ENCODE results near the gene KRTAP8-1.

The KRTAP8-1 gene, protein sequence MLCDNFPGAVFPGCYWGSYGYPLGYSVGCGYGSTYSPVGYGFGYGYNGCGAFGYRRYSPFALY

DNA sequence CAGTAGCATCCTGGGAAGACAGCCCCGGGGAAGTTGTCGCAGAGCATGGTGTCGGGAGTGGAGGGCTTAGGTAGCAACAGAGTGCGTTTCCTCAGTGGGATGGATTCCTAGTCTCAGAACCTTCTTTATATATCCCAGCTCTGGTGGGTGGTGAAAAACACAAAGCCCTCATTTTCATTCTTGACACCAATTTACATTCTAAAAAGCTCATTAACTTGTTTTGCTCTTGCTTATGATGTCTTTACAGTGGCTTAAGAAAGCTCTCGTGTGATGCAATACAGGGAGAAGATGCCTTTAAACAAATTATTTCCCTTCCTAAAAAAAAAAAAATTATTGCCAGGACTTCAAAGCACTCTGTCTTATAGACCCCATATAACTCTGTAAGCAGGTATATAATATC lies at the start of gene KRTAP8-1:
Gene KRTAP8-1 (minus strand): TSS at position 101 of the 400 bp plus-strand sequence. CDS start 54 bp downstream, at position 47.
- no peak for TF ChIP-seq ZFX (IDR thresholded peaks at IDR 0.05; ENCODE audit: borderline replicate concordance)
- TF ChIP-seq, protein P1, sequence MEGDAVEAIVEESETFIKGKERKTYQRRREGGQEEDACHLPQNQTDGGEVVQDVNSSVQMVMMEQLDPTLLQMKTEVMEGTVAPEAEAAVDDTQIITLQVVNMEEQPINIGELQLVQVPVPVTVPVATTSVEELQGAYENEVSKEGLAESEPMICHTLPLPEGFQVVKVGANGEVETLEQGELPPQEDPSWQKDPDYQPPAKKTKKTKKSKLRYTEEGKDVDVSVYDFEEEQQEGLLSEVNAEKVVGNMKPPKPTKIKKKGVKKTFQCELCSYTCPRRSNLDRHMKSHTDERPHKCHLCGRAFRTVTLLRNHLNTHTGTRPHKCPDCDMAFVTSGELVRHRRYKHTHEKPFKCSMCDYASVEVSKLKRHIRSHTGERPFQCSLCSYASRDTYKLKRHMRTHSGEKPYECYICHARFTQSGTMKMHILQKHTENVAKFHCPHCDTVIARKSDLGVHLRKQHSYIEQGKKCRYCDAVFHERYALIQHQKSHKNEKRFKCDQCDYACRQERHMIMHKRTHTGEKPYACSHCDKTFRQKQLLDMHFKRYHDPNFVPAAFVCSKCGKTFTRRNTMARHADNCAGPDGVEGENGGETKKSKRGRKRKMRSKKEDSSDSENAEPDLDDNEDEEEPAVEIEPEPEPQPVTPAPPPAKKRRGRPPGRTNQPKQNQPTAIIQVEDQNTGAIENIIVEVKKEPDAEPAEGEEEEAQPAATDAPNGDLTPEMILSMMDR (IDR thresholded peaks at IDR 0.05), result no peak
- no peak within 1 kb of the TSS for H3K27ac ChIP-seq

DNA sequence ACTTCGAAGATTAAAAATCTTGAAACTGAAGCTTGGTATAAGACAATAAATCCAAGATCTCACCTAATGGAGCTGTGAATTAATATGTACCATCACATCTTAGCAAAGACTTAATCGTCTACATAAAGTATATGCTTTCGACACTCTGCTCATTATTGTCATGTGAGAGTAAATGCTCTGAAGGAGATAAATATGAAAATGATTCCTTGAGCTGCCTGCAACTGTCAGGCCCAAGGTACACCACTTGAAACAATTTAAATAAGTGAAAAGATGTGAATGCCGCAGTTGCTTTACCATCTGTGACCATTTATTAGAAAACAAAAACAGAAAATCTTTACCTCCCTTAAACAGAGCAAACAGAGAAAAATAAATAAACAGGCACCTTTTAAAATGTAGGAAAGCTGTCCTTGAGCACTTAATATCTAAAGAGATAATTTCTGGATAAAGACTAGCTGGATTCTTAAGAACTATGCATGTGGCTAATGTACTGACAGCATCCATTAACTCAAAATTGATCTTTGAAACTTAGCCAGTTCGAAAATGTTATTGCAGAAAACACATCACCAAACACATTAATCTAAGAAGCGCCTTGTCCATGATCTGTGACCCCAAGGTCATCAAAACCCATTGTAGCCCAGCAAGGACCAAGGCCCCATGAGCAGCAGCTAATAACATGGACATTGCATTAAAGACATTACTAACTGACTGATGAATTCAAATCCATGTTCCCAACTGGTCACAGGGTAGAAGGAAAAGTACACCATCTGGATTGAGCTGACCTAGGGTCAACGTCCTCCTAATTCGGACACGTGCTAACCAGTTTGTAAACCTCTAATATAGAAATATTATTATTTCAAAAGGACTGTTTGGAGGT lies 34.8 kb upstream of the KRTAP8-1 start:
- TF ChIP-seq, protein P1 (IDR thresholded peaks at IDR 0.05), result no peak
- no peak for TF ChIP-seq ZFX (IDR thresholded peaks at IDR 0.05; ENCODE audit: borderline replicate concordance)
- no peak overlapping the region for H3K27ac ChIP-seq

DNA sequence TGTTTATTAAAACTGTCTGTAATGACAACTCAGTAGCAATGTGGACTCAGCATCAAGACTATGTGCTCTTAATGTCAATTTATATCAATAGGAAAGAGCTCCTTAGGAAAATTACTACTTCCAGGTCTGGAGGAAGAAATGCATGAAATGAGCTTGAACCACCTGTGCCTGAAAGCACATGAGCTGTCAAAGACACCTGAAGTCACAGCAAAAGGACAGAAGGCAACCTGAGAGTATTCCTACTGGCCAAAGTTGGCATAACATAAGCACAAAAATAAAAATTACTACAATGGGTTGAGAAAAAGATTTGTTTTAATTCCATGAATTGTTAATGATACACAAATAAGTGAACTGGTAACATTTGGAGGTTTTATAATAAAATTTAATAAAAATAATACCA lies 29.9 kb upstream of the KRTAP8-1 start:
- no peak overlapping the region for H3K27ac ChIP-seq
- TF ChIP-seq, protein P1 (IDR thresholded peaks at IDR 0.05), result no peak
- no peak for TF ChIP-seq ZFX (IDR thresholded peaks at IDR 0.05; ENCODE audit: borderline replicate concordance)

DNA sequence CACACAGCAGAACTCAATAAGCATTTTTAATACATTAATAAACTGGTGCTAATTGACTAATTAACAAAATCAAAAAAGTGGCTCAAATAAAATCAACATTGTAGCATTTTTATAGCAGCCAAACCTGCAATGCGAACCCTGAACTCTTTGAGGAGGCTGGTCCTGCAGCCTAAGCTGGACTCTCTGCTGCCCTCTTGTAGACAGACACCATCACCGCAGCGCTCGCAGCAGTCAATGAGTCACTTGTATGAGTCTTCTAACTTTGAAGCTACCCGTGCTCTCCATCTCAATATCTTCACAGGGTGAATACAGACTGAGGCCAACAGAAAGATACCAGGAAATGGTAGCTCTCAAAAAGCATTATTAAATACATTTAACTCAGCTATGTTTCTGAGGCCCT lies 26.2 kb upstream of the KRTAP8-1 start:
- TF ChIP-seq, protein P1 (IDR thresholded peaks at IDR 0.05), result peak; percentile 80
- TF ChIP-seq ZFX (IDR thresholded peaks at IDR 0.05; ENCODE audit: borderline replicate concordance), result no peak
- no peak overlapping the region for H3K27ac ChIP-seq

DNA sequence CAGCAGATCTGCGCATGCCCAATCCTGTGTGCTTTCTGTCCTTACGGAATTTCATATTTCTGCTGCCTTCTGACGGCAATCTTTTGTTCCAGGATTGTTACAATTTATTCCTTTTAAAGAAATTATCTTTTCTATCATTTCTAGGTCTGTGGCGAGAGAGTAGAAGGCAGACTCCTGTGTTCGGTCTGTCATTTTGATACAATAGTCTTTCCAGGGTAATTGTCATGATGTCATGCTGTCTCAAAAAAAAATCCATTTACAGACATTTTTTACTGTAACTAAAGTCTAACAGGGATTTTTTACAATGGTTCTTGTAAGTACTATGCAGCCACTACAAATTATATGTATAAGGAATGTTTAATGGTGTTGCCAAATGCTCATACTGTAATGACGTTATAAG lies 25.5 kb upstream of the KRTAP8-1 start:
- no peak for TF ChIP-seq ZFX (IDR thresholded peaks at IDR 0.05; ENCODE audit: borderline replicate concordance)
- TF ChIP-seq, protein P1 (IDR thresholded peaks at IDR 0.05), result no peak
- no peak overlapping the region for H3K27ac ChIP-seq

DNA sequence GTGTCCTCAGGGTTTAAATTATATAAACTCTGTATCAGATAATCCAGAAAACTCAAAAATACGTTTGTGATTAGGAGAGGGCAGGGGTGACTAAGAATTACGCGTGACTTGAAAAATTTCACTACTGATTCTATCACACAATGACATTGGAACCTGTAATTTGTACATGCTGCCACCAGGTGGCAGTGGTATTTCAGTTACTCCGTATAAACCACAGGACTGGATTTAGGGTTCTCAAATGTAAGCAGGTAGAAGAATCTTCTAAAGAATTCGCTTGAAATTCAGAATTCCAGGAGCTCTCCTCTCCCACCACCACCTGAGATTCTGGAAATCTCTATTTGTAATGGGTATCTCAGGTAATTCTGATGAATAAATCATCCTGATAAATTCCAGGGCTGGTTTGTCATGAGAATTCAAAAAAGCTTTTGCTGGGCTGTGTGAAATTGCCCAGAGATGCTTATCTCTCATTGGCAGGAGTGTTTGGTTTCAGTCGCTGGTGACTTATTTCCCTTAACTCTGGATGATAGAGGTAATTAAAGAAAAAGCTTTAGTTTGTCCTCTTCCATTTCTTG lies 18.2 kb upstream of the KRTAP8-1 start:
- no peak overlapping the region for H3K27ac ChIP-seq
- TF ChIP-seq, protein P1 (IDR thresholded peaks at IDR 0.05), result peak; percentile 79
- TF ChIP-seq ZFX (IDR thresholded peaks at IDR 0.05; ENCODE audit: borderline replicate concordance), result no peak

DNA sequence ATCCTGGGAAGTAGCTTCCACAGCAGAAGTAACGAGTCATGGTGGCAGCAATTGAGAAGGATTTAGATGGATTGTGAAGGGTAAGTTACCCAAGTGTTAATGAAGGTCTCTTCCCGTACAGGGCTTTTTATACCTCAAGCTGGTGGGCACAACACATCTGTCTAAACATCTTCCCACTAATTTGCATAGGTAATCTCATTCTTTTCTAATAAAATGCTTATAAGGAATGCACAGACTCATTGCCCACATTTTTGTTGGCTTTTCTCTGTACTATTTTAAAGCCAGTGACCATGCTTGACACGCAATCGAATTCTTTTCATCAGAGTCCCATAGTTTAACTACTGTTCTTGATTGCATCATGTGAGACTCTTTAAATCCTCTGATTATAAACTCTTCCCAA lies 16.6 kb upstream of the KRTAP8-1 start, which contains the start of gene KRTAP7-1:
Gene KRTAP7-1 (minus strand): TSS at position 101 of the 400 bp plus-strand sequence. CDS start 61 bp downstream, at position 40.
- no peak for TF ChIP-seq ZFX (IDR thresholded peaks at IDR 0.05; ENCODE audit: borderline replicate concordance)
- TF ChIP-seq, protein P1 (IDR thresholded peaks at IDR 0.05), result no peak
- H3K27ac ChIP-seq, result no peak within 1 kb of the TSS
